B cell (primary cell): ENCODE results near the gene LIPC.

Experiments
- EZH2 ChIP-seq: IDR thresholded peaks from 2 replicates; pipeline ENCODE4 v1.6.1; 2012; ENCODE audit warnings: borderline replicate concordance, low read depth, mild to moderate bottlenecking, moderate library complexity, low read length; ENCODE audit not compliant: insufficient read depth, poor library complexity, severe bottlenecking
- TF ChIP-seq, protein P1 (sequence below): fragments of 200-600 bp; IDR thresholded peaks from one replicate; pipeline ENCODE4 v1.8.0; 2022; ENCODE audit warnings: antibody characterized with exemption, mild to moderate bottlenecking

DNA sequence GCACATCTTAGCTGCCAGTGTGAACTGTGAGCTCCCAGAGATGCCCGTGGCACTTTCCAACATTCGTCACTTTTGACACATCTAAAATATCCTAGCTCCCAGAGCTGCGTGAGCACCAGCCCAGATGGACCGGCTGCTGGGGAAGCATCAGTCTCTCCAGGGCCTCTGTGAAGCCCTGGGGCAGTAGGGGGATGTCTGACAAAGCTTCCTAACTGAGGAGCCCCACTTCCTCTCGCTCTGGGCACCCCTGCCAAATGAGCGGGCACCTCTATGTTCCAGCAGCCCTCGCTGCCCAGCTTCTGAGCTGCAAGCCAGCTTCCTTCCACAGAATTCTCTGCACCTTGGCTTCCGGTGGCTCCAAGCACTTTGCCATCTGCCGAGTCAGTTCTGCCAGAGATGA lies 91.1 kb downstream of the LIPC start:
- TF ChIP-seq, protein P1, sequence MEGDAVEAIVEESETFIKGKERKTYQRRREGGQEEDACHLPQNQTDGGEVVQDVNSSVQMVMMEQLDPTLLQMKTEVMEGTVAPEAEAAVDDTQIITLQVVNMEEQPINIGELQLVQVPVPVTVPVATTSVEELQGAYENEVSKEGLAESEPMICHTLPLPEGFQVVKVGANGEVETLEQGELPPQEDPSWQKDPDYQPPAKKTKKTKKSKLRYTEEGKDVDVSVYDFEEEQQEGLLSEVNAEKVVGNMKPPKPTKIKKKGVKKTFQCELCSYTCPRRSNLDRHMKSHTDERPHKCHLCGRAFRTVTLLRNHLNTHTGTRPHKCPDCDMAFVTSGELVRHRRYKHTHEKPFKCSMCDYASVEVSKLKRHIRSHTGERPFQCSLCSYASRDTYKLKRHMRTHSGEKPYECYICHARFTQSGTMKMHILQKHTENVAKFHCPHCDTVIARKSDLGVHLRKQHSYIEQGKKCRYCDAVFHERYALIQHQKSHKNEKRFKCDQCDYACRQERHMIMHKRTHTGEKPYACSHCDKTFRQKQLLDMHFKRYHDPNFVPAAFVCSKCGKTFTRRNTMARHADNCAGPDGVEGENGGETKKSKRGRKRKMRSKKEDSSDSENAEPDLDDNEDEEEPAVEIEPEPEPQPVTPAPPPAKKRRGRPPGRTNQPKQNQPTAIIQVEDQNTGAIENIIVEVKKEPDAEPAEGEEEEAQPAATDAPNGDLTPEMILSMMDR, result no peak
- TF ChIP-seq EZH2, result no peak
